ENCODE results near the gene HSD3B7.
"Not testable (repeated sequence)": the region's sequence is repeated elsewhere in the genome, so short reads cannot be mapped to it uniquely, and the experiment has no call there.

The HSD3B7 gene

DNA sequence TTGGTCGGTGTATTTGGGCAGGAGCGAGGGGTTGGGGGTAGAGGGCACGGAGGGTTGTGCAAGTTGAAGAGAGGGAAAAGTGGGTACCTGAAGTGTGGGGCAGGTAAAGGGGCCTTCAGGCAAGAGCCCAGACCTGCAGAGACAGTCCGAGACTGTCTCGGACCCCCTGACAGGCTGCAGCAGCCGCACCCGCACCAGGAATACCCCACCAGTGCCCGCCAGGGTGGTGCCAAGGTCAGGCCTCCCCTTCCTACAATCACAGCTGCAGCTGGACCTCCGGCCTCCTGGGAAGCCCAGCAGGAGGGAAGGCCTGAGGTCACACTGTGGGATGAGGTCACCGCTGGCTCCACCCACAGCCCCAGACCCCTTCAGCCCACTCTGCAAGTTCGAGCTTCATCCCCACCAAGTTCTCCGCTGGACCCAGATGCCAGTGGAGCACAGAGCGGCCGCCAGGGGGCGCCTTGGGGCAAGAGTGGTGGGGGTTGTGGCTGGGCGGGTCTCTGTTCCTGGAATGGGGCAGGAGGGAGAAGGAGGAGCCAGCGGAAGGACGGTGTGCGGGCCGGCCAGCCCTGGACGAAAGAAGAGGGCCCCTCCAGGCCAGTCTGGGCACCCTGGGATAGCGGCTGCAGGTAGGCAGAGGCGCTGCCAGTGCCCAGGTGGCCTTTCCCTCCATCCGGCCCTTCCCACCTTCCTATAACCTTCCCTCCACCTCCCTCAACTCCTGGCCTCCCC, at the start of gene HSD3B7:
HSD3B7 (plus strand) TSS at position 539 of the 732 bp plus-strand sequence. CDS start 452 bp downstream, outside the sequence.
- peak; percentile 54 for DNase-seq

DNA sequence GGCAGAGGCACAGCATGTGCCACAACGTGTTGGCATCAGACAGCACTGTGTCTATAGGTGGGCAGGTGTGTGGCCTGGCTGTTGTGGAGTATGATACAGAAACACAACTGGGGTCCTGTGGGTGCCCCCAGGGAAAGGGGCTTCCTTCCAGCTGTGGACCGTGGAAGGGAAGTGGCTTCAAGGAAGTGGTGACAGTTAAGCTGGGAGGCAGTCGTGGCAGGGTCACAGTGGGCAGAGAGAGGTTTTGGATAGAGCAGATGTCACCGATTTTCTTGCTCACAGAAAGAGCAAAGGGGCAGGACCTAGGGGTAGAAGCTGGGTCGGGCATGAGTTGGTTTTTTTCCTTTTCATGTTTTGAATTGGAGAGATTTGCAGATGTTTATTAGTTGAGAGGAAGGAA, 47.3 kb upstream of the HSD3B7 start:
- no peak for DNase-seq

DNA sequence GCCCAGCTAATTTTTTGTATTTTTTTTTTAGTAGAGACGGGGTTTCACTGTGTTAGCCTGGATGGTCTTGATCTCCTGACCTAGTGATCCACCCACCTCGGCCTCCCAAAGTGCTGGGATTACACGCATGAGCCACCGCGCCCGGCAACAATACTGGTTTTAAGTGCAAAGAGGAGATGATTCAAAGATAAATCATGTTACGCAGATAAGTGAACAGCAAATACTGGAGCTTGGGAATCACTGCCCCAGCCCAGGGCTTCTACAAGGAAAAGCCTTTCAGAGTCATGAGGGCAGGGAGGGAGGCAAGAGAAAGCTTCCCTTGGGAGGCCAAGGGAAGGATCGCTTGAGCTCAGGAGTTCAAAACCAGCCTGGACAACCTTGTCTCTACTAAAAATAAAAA, 45.4 kb upstream of the HSD3B7 start:
- DNase-seq: not testable (repeated sequence)

DNA sequence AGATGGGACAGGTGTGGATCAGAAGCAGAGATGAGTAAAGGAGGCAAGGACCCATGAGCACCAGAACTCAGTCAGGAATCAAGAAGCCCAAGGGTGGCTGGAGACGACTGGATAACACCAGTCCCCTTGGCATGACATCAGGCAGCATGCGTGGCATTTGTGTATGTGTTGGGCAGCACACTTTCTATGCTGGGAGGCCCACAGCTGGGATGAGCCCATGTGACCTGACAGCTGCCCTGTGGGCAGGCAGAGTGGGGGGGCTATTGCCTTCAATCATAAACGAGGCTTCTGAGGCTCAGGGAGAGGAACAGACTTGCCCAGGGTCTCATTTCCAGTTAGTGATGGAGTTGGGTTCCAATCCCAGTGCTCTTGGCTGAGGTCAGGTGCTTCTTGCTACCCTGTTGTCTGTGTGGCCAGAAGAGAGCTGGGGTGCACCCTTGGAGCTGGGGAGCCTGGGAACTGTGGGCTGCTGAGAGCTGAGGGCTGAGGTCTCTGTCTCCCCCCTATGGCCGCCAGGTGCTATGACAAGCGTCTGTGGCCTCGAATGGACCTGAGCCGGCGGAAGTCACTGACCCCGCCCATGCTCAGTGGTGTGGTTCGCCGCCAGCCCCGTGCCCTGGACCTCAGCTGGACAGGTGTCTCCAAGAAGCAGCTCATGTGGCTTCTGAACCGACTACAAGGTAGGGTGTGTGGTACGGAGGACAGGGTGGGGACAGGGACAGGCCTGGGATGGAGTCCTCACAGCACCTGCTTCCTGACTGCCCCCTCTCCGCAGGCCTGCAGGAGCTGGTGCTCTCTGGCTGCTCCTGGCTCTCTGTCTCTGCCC, 43.2 kb upstream of the HSD3B7 start:
- peak; percentile 63 for DNase-seq

DNA sequence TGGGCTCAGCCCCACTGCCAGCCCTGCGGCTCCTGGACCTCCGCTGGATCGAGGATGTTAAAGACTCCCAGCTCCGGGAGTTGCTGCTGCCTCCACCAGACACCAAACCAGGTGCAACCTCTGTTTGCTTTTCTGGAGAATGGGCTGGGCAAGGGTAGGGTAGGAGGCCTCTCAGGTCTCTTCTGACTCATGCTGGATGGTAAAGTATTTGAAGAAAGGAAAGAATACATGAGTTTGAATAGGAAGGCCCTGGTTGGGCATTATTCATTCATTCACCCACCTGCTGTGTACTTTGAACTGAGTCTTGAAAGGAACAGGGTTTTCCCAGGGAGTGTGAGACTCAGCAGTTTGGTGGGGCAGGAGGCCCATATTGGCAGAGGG, 42.6 kb upstream of the HSD3B7 start:
- DNase-seq: no peak

DNA sequence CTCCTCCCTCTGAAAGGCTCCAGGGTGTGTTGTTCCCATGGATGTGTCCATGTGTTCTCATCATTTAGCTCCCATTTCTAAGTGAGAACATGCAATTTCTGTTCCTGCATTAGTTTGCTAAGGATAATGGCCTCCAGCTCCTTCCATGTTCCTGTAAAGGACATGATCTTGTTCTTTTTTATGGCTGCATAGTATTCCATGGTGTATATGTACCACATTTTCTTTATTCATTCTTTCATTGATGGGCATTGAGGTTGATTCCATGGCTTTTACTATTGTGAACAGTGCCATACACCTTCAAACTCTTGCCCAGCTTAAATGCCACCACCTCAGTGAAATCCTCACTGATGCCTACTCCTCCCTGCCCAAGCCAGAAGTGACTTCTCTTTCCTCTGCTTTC, 40.7 kb upstream of the HSD3B7 start:
- DNase-seq: no peak

DNA sequence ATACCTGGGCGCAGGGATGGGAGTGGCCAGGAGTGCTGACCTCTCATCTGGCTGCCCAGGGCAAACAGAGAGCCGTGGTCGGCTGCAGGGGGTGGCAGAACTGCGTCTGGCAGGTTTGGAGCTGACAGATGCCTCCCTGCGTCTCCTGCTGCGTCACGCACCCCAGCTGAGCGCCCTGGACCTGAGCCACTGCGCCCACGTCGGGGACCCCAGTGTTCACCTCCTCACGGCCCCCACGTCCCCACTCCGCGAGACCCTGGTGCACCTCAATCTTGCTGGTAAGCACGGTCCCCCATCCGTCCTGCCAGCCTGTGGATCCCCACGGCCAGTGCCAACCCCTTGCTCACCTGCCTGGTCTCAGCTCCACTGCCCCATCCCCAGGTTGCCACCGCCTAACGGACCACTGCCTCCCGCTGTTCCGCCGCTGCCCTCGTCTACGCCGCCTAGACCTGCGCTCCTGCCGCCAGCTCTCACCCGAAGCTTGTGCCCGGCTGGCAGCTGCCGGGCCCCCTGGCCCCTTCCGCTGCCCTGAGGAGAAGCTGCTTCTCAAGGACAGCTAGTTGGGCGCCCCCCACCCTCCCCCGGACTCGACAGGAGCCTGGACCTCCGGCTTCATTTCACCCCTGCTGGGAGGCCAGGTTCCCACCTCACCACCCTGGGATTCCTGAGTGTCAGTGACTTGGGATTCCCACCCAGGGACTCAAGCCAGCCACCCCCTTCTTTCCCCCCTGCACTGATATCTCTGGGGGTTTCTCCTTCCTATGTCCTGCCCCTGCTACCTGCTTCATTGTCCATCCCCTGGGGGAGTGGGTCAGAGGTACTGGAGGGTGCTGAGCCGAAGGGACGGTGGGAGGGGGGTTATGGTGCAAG, 38.1 kb upstream of the HSD3B7 start:
- no peak for DNase-seq

DNA sequence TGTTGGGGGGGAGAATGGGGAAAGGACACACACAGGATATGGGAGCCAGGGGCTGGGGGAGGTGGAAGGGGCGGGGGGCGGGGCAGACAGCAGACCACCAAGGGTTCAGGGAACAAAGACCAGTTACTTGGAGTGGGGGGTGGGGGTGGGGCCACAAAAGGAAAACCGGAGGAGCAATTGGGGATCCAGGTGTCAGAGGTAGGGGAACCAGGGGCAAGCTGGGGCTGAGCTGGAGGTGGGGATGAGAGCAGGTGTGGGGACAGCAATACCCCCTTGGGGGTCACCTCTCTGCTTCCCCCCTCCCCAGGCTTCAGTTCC, 37.5 kb upstream of the HSD3B7 start:
- DNase-seq: no peak

DNA sequence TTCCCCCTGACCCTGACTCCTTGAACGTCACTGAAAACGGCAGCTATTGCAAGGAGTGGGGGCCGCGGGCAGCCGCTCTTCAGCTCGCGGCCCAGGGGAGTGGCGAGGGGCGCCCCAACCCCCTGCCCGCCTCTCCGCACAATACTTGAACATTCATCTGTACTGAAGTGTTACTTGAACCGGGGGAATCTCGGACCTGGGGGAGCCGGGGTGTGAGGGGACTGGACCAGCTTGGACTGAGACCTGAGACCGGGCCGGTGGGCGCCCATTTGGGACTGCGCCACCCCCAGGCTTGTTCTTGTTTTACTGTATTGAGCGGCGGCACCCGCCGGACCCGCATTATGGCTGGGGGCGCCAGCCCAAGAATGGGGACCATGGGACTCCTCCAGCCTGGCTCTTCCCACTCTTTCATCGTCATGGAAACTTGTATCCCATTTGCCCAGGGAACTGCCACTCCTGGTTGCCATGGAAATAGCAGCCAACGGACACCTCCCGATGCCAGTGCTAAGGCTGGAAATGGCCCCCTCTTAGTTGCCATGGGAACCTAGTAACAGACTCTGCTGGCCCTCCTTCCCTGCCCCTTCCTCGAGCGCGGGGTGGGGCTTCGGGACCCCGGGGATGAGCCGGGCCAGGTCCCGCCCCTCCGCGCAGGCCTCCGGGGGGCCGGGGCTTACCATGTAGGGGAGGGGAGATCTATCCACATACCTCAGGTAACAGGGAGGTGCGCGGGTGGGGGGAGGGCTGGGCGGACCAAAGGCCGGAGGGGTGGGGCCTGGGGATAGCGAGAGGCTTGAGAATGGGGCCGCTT, 36.9 kb upstream of the HSD3B7 start:
- DNase-seq: peak; percentile 30

DNA sequence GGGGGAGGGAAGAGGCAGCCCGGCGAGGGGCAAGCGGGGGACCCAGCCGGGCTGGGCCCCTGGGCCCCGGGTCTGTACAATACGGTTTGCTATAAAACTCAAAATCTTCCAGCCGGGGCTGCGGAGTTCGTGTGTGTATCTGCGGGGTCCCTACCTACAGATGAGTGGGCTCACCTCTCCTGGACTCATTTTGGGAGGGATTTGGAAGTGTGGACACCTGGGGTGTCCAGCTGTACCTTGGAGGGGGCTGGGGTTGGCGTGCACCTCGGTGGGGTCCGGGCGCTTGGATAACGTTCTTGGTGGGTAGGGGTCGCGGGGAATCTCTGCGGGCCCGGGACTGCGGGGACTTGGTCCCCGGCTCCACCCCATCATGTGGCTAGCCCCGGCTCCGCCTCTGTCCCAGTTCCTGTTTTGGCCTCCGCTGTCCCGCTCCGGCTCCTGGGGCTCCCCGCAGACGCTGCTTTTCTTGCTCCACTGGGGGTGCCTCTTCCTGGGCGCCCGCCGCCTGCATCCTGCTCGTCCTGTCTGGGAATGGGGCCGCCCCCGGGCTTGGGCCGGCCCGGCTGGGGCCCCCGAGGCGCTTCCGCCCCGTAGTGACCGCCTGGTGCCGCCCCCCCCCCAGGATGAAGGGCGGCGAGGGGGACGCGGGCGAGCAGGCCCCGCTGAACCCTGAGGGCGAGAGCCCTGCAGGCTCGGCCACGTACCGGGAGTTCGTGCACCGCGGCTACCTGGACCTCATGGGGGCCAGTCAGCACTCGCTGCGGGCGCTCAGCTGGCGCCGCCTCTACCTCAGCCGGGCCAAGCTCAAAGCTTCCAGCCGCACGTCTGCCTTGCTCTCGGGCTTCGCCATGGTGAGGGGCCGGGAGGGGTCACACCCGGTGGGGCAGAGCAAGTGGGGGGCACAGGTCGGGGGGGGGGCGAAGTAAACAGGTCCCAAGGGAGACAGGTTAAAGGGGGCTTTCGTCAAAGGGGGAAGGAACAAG, 36.0 kb upstream of the HSD3B7 start, which contains the start of gene ORAI3:
ORAI3 (plus strand) TSS at position 402 of the 983 bp plus-strand sequence; CDS start at position 624, 222 bp downstream.
- DNase-seq: no peak

DNA sequence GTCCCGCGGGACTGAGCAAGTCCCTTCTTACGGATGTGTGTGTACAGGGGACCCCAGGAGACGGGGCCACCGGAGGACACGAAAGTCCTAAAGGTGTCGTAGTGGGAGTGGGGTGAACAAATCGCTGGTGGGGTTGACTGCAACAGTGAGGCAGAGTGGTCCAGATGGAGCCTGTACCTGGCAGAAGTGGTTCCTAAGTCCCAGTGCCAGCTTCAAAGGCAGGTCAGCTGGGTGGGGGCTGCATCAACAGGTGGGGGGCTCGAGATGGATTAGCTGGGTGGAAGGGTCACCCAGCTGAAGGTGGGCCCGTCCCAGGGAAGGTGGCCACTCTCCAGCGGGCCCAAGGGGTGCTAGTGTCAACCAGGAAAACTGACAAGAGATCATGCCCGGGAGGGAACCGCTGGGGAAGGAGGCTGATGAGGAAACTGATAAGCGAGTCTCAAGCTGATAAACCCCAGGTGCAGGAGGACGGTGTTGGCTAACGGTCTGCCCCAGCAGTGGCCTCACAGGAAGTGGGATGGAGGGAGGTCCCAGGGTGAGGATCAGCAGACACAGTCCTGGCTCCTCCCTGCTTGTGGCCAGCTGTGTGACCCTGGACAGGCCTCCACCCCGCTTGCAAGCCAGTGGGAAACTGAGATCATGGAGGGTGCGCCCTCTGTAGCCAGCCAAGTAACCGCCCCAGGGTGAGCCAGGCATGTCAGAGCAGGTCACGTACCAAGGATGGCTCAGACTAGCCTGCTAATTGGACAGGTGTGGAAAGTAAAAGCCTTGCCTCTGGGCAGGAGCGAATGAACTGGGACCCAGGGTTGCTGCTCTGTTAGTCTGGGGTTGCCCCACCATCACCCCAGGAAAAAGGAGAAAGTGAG, 35.1 kb upstream of the HSD3B7 start:
- no peak for DNase-seq

DNA sequence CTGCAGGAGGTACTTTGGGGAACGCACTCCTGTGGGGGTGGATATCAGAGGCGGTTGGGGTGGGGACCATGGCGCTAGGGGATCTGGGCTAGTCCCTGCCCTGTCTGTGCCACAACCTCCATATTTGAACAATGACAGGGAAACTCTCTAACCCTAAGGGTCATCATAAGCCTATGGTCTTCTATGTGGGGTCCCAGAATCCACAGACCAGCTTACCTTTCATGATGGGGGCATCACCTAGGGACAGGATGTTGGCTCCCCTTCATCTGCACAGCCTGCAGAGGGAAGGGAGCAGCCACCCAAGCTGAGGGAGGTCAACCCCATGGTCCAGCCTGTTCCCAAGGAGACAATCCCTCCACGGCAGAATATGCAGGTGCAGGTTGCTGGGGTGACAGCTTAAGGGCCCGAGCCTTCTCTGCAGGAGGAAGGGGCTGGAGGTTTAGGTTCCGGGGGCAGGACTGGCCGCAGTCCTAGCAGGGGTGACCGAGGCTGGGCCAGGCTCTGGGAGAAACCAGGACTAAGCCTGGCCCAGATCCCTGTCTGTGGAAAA, 34.4 kb upstream of the HSD3B7 start:
- no peak for DNase-seq

DNA sequence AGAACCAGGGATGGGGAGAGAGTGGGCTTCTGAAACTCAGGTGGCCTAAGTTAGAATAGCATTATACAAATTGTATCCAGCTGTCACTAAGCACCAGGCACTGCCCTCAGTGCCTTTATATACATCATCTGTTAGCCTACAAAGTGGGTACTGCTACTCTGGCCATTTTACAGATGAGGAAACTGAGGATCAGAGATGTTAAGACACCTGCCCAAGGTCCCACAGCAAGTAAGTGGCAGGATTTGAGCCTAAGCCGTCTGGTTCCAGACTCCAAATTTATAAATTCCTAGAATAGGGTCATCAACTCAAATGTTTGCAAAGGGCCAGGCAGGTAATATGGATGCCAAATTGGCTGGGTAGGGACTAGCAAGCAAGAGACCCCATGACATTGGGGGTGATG, 33.8 kb upstream of the HSD3B7 start:
- DNase-seq: no peak

DNA sequence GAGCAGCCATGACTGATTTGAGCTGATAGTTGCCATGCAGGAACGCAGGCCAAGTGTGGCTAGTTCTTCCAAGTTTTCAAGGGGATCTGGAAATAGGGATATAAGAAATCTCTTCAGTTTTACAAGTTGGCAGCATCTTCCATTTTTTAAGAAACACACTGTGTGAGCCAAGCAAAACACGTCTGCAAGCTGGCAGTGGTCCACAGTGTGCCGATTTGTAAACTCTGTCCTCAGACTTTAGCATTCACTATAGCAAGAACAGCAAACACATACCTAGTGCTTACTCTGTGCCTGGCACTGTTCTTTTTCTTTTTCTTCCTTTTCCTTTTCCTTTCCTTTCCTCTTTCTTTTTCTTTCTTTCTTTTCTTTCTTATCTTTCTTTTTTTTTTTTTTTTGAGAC, 33.3 kb upstream of the HSD3B7 start:
- no peak for DNase-seq

DNA sequence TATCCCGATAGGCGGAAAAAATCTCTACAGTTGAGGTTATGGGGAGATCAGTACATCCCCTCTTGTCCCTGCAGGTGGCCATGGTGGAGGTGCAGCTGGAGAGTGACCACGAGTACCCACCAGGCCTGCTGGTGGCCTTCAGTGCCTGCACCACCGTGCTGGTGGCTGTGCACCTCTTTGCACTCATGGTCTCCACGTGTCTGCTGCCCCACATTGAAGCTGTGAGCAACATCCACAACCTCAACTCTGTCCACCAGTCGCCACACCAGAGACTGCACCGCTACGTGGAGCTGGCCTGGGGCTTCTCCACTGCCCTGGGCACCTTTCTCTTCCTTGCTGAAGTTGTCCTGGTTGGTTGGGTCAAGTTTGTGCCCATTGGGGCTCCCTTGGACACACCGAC, 31.9 kb upstream of the HSD3B7 start:
- DNase-seq: no peak

DNA sequence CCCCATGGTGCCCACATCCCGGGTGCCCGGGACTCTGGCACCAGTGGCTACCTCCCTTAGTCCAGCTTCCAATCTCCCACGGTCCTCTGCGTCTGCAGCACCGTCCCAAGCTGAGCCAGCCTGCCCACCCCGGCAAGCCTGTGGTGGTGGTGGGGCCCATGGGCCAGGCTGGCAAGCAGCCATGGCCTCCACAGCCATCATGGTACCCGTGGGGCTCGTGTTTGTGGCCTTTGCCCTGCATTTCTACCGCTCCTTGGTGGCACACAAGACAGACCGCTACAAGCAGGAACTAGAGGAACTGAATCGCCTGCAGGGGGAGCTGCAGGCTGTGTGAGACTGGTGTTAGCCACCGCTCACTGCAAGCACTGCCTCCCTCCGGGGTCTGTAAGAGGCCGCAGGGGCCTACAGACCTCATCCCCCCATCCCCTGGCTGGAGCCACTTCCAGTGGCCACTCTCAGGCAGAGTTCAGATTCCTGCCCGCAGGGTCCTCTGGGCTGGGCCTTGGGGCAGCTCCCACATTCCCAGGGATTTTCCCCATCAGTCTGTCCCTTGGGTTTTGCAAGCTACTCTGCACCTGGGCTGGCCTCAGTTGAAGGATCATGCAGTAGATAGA, 31.4 kb upstream of the HSD3B7 start:
- peak; percentile 58 for DNase-seq

DNA sequence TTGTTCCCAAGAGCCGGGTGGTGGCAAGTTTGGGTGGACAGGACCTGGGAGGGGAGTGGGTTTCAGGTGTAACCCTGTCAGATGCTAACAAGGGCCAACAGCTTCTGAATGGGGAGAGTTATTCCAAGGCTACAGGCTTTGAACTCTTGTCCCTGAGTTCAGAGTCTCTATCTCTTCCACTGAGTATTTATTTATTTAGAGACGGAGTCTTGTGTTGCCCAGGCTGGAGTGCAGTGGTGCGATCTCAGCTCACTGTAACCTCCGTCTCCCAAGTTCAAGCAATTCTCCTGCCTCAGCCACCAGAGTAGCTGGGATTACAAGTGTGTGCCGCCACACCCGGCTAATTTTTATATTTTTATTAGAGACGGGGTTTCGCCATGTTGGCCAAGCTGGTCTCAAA, 30.0 kb upstream of the HSD3B7 start:
- no peak for DNase-seq

DNA sequence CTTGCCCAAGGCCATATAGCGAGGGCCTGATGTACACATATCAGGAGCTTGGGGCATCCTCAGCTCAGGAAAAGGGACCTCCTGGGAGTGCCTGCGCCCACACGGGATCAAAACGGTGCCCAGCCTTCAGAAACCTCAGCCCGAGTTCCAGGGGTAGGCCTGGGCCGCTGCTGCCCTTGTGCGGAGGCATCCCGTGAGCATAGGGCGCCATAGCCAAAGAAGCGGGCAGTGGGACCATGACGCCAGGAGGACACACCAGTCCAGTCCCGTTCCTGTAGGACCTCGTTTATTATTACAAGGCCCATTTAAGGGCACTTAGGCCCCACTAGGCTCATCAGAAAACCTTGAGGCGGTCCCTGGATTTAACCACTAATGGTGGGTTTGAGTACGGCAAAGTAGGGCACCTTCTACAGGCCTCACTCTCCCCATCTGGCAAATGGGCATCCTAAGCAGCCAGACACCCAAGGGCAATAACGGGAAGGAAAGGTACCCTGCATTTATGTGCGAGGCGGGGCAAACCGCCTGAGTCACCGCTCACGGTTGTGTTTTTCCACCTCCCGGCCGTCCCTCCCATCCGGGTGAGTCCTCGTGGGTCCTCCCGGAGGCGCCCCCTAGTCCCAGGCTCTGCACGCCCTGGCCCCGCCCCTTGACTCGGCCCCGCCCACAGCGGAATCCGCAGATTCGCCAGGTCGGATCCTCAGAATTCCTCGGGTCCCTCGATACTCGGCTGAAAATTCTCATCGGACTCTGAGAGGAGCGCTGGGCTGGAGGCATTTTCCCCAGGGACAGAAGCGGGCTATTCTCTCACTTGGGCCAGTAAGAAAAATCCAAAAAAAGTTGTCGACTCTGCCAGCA, 28.2 kb upstream of the HSD3B7 start:
- peak; percentile 61 for DNase-seq
